HG03432 (cell line): ENCODE data around the gene DOCK11.
"Not testable (repeated sequence)": the region's sequence is repeated elsewhere in the genome, so short reads cannot be mapped to it uniquely, and the experiment has no call there.

ENCODE experiments used
- ATAC-seq: cut with Tn5 transposase; IDR thresholded peaks from one replicate; pipeline ENCODE4 v1.9.1; 2021; ENCODE audit warnings: mild to moderate bottlenecking, moderate library complexity; ENCODE audit not compliant: unreplicated experiment

Gene DOCK11

GRCh38 chrX:118685393-118685792 lies 189.8 kb downstream of the DOCK11 start:
- ATAC-seq: no peak

DNA sequence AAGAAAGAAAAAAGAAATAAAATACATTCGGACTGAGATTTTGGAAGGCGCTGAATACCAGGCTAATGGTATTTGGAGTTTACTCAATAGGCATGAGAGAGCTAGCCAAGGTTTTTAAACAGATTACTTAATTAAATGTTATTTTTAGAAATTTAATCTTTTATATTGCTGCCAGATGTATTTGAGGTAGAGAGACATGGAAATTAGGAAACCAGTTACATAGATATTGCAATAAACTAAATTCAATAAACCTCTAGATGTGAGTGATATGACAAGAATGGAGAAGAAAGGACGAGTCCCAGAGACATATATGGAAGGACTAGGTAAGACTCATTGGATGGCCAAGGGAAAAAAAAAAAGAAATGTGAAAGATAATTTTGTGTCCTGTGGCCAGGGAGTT lies 193.3 kb downstream of the DOCK11 start:
- no peak for ATAC-seq

DNA sequence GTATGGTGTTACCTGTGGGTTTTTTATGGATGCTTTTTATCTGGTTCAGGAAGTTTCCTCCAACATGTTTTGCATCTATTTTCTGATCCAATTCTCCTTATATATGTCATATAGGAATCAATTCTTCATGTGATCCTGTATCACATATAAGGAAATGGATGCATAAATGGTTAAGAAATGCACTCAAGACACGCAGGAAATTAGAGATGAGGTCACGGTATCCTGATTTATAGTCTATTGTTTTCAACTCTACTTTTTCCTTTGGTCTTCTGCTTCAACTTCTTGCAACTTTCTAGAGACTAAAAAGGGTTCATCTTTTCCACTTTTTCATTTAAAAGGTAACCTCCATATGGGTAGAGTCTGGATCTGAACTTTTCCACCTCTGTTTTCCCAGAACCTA lies 198.2 kb downstream of the DOCK11 start:
- ATAC-seq: no peak

DNA sequence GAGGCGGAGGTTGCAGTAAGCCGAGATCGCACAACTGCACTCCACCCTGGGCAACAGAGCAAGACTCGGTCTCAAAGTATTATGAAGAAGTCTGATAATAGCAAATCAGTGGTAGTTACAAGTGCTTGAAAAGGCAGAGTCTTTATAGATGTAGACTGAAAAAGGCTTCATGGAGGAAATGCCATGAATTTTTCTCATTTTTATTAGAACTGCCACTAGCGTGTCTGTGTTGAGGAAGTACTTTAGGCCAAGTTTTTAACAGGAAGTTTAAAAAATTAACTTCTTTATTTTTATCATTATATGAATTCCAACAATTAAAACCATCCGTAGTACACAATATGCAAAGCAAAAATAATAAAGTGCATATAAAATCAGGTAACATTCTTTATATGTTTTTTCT lies 199.0 kb downstream of the DOCK11 start:
- no peak for ATAC-seq

GRCh38 chrX:118698516-118699170 lies 203.0 kb downstream of the DOCK11 start:
- peak; percentile 47 for ATAC-seq

- ATAC-seq: no peak
Observed at GRCh38 chrX:118702741-118703140, 207.1 kb downstream of the DOCK11 start.

GRCh38 chrX:118706681-118707080 lies 211.1 kb downstream of the DOCK11 start:
- no peak for ATAC-seq

GRCh38 chrX:118714521-118714920 lies 218.9 kb downstream of the DOCK11 start:
- ATAC-seq: no peak

- not testable (repeated sequence) for ATAC-seq
Observed at GRCh38 chrX:118715917-118716316, 220.3 kb downstream of the DOCK11 start.

DNA sequence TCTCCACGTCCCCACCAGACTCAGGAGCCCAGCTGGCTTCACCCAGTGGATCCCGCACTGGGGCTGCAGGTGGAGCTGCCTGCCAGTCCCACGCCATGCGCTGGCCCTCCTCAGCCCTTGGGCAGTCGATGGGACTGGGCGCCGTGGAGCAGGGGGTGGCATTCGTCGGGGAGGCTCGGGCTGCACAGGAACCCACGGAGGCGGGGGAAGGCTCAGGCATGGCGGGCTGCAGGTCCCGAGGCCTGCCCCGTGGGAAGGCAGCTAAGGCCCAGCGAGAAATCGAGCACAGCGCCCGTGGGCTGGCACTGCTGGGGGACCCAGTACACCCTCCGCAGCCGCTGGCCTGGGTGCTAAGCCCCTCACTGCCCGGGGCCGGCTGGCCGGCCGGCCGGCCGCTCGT lies 221.2 kb downstream of the DOCK11 start:
- not testable (repeated sequence) for ATAC-seq

- no peak for ATAC-seq
Observed at GRCh38 chrX:118717678-118718391, 222.2 kb downstream of the DOCK11 start.

GRCh38 chrX:118718737-118719136 lies 223.1 kb downstream of the DOCK11 start:
- no peak for ATAC-seq

GRCh38 chrX:118720058-118720707 lies 224.6 kb downstream of the DOCK11 start:
- no peak for ATAC-seq

- no peak for ATAC-seq
Observed at GRCh38 chrX:118723376-118723775, 227.8 kb downstream of the DOCK11 start.

DNA sequence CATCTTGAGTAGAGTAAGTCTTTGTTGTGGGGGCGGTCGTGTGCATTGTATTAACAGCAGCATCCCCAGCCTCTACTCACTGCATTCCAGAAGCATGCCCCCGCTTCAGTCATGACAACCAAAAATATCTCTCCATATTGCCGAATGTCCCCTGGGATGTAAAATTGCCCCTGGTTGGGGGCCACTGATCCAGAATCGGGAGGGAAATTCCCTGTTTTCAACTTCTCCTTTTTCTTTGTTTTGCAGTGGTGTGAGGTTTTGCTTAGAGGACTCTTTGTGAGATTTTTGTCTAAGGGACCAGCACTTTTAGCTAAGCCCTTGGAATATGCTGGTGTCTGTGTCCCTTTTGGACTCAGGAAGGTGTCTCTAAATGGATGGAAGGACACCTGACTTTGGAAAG lies 228.8 kb downstream of the DOCK11 start:
- no peak for ATAC-seq

GRCh38 chrX:118724775-118725174 lies 229.2 kb downstream of the DOCK11 start:
- no peak for ATAC-seq

- no peak for ATAC-seq
Observed at GRCh38 chrX:118726396-118726795, 230.8 kb downstream of the DOCK11 start.

GRCh38 chrX:118726887-118727685 lies 231.5 kb downstream of the DOCK11 start, which contains the start of gene IL13RA1:
Gene IL13RA1 (plus strand): TSS chrX:118727606. CDS start chrX:118727639, 33 bp downstream.
- ATAC-seq: peak; percentile 84

DNA sequence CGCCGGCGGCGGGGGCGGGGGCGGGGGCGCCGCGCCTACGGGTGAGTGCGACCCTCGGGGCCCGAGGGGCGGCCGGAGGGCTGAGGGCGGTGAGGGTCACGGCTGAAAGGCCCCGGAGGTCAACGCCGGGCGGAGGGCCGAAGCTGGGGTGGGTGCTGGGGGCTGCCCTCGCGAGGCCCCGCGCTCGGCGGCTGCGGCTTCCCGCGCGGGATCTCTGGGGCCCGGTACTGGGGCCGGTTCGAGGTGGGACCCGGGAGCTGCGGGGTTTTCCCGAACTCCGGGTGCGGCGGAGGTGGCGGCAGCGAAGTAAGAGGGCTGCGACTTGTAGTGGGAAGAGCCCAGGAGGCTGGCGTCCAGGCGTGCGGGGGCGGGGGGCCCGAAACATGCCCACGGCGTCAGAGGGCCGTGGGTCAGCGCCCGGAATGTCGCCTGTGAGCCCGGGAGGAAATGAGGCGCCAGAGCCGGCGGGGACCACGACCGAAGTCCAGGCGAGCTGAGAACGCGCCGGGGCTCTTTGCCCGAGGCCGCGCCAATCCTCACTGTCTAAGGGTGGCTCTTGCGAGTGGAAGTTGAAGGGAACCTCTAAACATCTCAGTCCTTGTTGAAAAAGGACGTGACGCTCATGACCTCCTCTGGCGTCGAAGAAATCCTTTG lies 232.2 kb downstream of the DOCK11 start:
- ATAC-seq: peak; percentile 17

DNA sequence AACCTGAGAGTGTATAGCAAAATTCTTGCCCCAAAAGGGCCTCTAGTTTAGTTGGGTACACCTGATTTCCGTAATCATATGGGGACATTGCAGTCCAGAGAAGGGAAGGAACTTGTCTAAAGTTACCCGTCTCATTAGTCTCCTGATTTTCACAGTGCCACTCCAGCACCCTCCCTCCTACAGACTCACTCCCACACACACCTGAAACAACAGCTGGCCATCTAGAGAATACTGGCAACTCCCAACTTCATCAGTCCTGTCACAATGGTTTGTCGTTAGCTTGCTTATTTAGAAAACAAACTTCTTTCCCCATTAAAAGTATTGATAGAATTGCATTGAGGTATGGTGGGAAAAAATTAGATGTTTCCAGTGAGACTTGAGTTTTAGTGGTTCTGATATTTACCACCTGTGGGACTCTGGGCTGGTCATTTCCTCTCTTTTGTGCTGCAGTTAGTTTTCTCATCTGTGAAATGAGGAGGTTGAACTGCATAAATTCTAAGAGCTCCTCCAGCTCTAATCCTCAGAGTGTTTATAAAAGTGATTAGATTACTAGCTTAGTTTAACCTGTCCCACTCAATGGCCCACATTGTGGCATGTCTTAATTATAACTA lies 233.5 kb downstream of the DOCK11 start:
- no peak for ATAC-seq
